NB4 (cell line): Measurements from ENCODE around the gene NAAA.

Source experiments
- CTCF ChIP-seq: IDR thresholded peaks from one replicate; pipeline ENCODE4 v1.5.1; 2012; ENCODE audit warnings: low read depth, low read length
- MAX ChIP-seq: IDR thresholded peaks from 2 replicates; pipeline ENCODE4 v1.6.1; 2011; ENCODE audit warnings: low read depth, low read length
- POLR2A ChIP-seq: IDR thresholded peaks from 2 replicates; pipeline ENCODE4 v1.6.1; 2011; ENCODE audit warnings: mild to moderate bottlenecking; ENCODE audit not compliant: insufficient read length; ENCODE audit errors: extremely low read depth

- TF ChIP-seq CTCF (no peak), POLR2A (no peak), MAX (no peak)
Measured at GRCh38 chr4:75908555-75908954, 32.3 kb downstream of the NAAA start.
